Stimulated activated CD4-positive, alpha-beta T cell treated with anti-CD3 and anti-CD28 coated beads, TNF-alpha, amount 100 ng/mL, for 24 hours (primary cell): ENCODE data around the gene CRNKL1.
A peak's percentile ranks its signal among the peaks of the same experiment; 100 is the strongest.

ENCODE experiments used
- DNase-seq, 3 experiments: peaks; one replicate each; pipeline ENCODE4 v3.0.0-alpha.2; 2020; ENCODE audit warnings: low read depth in 3 of 3

CRNKL1 gene

GRCh38 chr20:20052074-20052970 is at the start of gene CRNKL1, which contains the start of gene CFAP61:
CRNKL1 (minus strand) TSS chr20:20052466; CDS start chr20:20052342, 124 bp downstream.
CFAP61 (plus strand) TSS chr20:20052532; CDS start chr20:20056654, 4,122 bp downstream.
- DNase-seq: peak; percentile 96 to 97 (median 96)

- no peak for DNase-seq
Observed at GRCh38 chr20:20100881-20101280, 48.6 kb upstream of the CRNKL1 start.

GRCh38 chr20:20096421-20096820 is 44.2 kb upstream of the CRNKL1 start:
- no peak for DNase-seq

GRCh38 chr20:20095114-20095872 is 43.0 kb upstream of the CRNKL1 start:
- DNase-seq: no peak

GRCh38 chr20:20094410-20094809 is 42.1 kb upstream of the CRNKL1 start:
- DNase-seq: no peak

- no peak for DNase-seq
Observed at GRCh38 chr20:20092827-20093226, 40.6 kb upstream of the CRNKL1 start.

GRCh38 chr20:20089939-20090338 is 37.7 kb upstream of the CRNKL1 start:
- DNase-seq: no peak

- DNase-seq: no peak
Observed at GRCh38 chr20:20089018-20089417, 36.8 kb upstream of the CRNKL1 start.

GRCh38 chr20:20085812-20086211 is 33.5 kb upstream of the CRNKL1 start:
- DNase-seq: no peak

GRCh38 chr20:20085071-20085470 is 32.8 kb upstream of the CRNKL1 start:
- no peak for DNase-seq

- no peak for DNase-seq
Observed at GRCh38 chr20:20084296-20084752, 32.1 kb upstream of the CRNKL1 start.

GRCh38 chr20:20083807-20084206 is 31.5 kb upstream of the CRNKL1 start:
- DNase-seq: no peak

- DNase-seq: no peak
Observed at GRCh38 chr20:20079102-20079784, 27.0 kb upstream of the CRNKL1 start.

GRCh38 chr20:20078041-20078440 is 25.8 kb upstream of the CRNKL1 start:
- DNase-seq: no peak

GRCh38 chr20:20076297-20077065 is 24.2 kb upstream of the CRNKL1 start:
- DNase-seq: no peak

GRCh38 chr20:20075032-20075431 is 22.8 kb upstream of the CRNKL1 start:
- no peak for DNase-seq

- no peak for DNase-seq
Observed at GRCh38 chr20:20073801-20074371, 21.6 kb upstream of the CRNKL1 start.

- DNase-seq: no peak
Observed at GRCh38 chr20:20070871-20071726, 18.8 kb upstream of the CRNKL1 start.

GRCh38 chr20:20065361-20065760 is 13.1 kb upstream of the CRNKL1 start:
- DNase-seq: no peak
